GM18499 (cell line): ENCODE measurements around the gene THUMPD3.

Experiments
- ATAC-seq: cut with Tn5 transposase; IDR thresholded peaks from one replicate; pipeline ENCODE4 v1.9.1; 2021; ENCODE audit warnings: moderate number of reproducible peaks; ENCODE audit not compliant: insufficient read depth, unreplicated experiment

Gene THUMPD3

GRCh38 chr3:9396632-9397331 is 33.9 kb downstream of the THUMPD3 start:
- peak; percentile 65 for ATAC-seq

- peak; percentile 27 for ATAC-seq
Observed at GRCh38 chr3:9397332-9397905, 34.6 kb downstream of the THUMPD3 start, which contains the start of gene SETD5. Gene SETD5, plus strand, starts transcription at chr3:9397615. Its CDS starts 31,324 bp downstream, at chr3:9428939.

- ATAC-seq = no peak
Observed at GRCh38 chr3:9397906-9398699, 35.2 kb downstream of the THUMPD3 start.

- ATAC-seq = no peak
Observed at GRCh38 chr3:9398700-9399336, 36.0 kb downstream of the THUMPD3 start.

- ATAC-seq = no peak
Observed at GRCh38 chr3:9399337-9399703, 36.5 kb downstream of the THUMPD3 start.

- ATAC-seq = no peak
Observed at GRCh38 chr3:9399746-9400145, 36.9 kb downstream of the THUMPD3 start.

GRCh38 chr3:9400616-9401015 is 37.8 kb downstream of the THUMPD3 start:
- no peak for ATAC-seq

GRCh38 chr3:9401986-9402385 is 39.1 kb downstream of the THUMPD3 start:
- no peak for ATAC-seq

- ATAC-seq = no peak
Observed at GRCh38 chr3:9402410-9403228, 39.8 kb downstream of the THUMPD3 start.

GRCh38 chr3:9403463-9403862 is 40.6 kb downstream of the THUMPD3 start:
- ATAC-seq = no peak

GRCh38 chr3:9404680-9405079 is 41.8 kb downstream of the THUMPD3 start:
- ATAC-seq = no peak

GRCh38 chr3:9405756-9406155 is 42.9 kb downstream of the THUMPD3 start:
- ATAC-seq = no peak

- ATAC-seq = no peak
Observed at GRCh38 chr3:9406856-9407626, 44.2 kb downstream of the THUMPD3 start.

GRCh38 chr3:9408061-9408460 is 45.2 kb downstream of the THUMPD3 start:
- no peak for ATAC-seq

- no peak for ATAC-seq
Observed at GRCh38 chr3:9408546-9408945, 45.7 kb downstream of the THUMPD3 start.

- no peak for ATAC-seq
Observed at GRCh38 chr3:9409981-9410854, 47.4 kb downstream of the THUMPD3 start.

GRCh38 chr3:9411302-9411701 is 48.4 kb downstream of the THUMPD3 start:
- no peak for ATAC-seq

- no peak for ATAC-seq
Observed at GRCh38 chr3:9412293-9412692, 49.4 kb downstream of the THUMPD3 start.
